ENCODE measurements around the gene PCDHGA9.

- TF ChIP-seq CTCF (IDR thresholded peaks at IDR 0.05; ENCODE audit: insufficient read depth, low read depth, low read length) = no peak
- no peak for TF ChIP-seq EZH2 (IDR thresholded peaks at IDR 0.05; ENCODE audit: insufficient read depth, low read length)
Observed at GRCh38 chr5:141356950-141357349, 45.6 kb upstream of the PCDHGA9 start.

Data from astrocyte (in vitro differentiated cells and primary cell).